HepG2 (cell line): ENCODE measurements around the gene HARS2. TPM values are rescaled to one million over a fixed set of nuclear protein-coding genes. Genes with fewer than 3 reads are reported as not detected.

Source experiments
- ATF5 ChIP-seq: sonication (generic); formaldehyde crosslinking; IDR thresholded peaks from 2 replicates; pipeline ENCODE4 v1.4.0; 2020; ENCODE audit warnings: mild to moderate bottlenecking, low read depth, missing genetic modification reagents
- DDIT3 ChIP-seq: sonication (generic); formaldehyde crosslinking; IDR thresholded peaks from 2 replicates; pipeline ENCODE4 v1.4.0; 2020; ENCODE audit warnings: mild to moderate bottlenecking, missing genetic modification reagents
- E2F1 ChIP-seq: sonication (generic); formaldehyde crosslinking; IDR thresholded peaks from 2 replicates; pipeline ENCODE4 v1.5.0; 2020; ENCODE audit warnings: missing genetic modification reagents
- ETV6 ChIP-seq: sonication (generic); formaldehyde crosslinking; conservative IDR thresholded peaks from 2 replicates; pipeline ENCODE4 v1.4.0; 2020; ENCODE audit warnings: missing genetic modification reagents
- FOXK1 ChIP-seq: sonication (generic); formaldehyde crosslinking; IDR thresholded peaks from 2 replicates; pipeline ENCODE4 v1.4.0; 2020; ENCODE audit warnings: low read depth, missing genetic modification reagents, borderline replicate concordance
- HDAC2 ChIP-seq: sonication (generic); formaldehyde crosslinking; IDR thresholded peaks from 2 replicates; pipeline ENCODE4 v1.4.0; 2020; ENCODE audit warnings: missing genetic modification reagents
- HMG20B ChIP-seq: conservative IDR thresholded peaks from 2 replicates; pipeline ENCODE4 v1.6.1; 2016; ENCODE audit warnings: missing genetic modification reagents, missing compliant biosample characterization
- KDM5A ChIP-seq: fragments of 200-600 bp; sonication (generic); IDR thresholded peaks from 2 replicates; pipeline ENCODE4 v1.7.0; 2018; ENCODE audit warnings: antibody characterized with exemption, mild to moderate bottlenecking, low read length, borderline replicate concordance
- NCOA1 ChIP-seq: sonication (generic); formaldehyde crosslinking; IDR thresholded peaks from 2 replicates; pipeline ENCODE4 v1.9.0; 2021; ENCODE audit warnings: missing genetic modification reagents
- NFYB ChIP-seq: sonication (generic); formaldehyde crosslinking; IDR thresholded peaks from 2 replicates; pipeline ENCODE4 v1.4.0; 2020; ENCODE audit warnings: missing genetic modification reagents
- REL ChIP-seq: sonication (generic); formaldehyde crosslinking; conservative IDR thresholded peaks from 2 replicates; pipeline ENCODE4 v1.8.0; 2022; ENCODE audit warnings: mild to moderate bottlenecking, missing genetic modification reagents, moderate library complexity
- SP2 ChIP-seq: sonication (generic); formaldehyde crosslinking; IDR thresholded peaks from 2 replicates; pipeline ENCODE4 v1.5.1; 2020; ENCODE audit warnings: mild to moderate bottlenecking, missing genetic modification reagents
- SRSF4 ChIP-seq: fragments of 200-400 bp; formaldehyde crosslinking; IDR thresholded peaks from one replicate; pipeline ENCODE4 v1.6.1; 2018; ENCODE audit warnings: mild to moderate bottlenecking, low read depth, low read length, moderate library complexity; ENCODE audit not compliant: poor library complexity, severe bottlenecking
- TAF1 ChIP-seq: sonication (generic); formaldehyde crosslinking; IDR thresholded peaks from 2 replicates; pipeline ENCODE4 v1.4.0; 2020; ENCODE audit warnings: missing genetic modification reagents
- TGIF2 ChIP-seq: IDR thresholded peaks from 2 replicates; pipeline ENCODE4 v1.6.1; 2016; ENCODE audit warnings: control low read depth, missing compliant biosample characterization
- ZBTB1 ChIP-seq: sonication (generic); formaldehyde crosslinking; IDR thresholded peaks from 2 replicates; pipeline ENCODE4 v1.4.0; 2020; ENCODE audit warnings: missing genetic modification reagents, borderline replicate concordance
- ZFAT ChIP-seq: sonication (generic); formaldehyde crosslinking; conservative IDR thresholded peaks from 2 replicates; pipeline ENCODE4 v1.8.1; 2023; ENCODE audit warnings: missing genetic modification reagents, inconsistent platforms
- ZKSCAN8 ChIP-seq: IDR thresholded peaks from 2 replicates; pipeline ENCODE4 v1.6.1; 2016; ENCODE audit warnings: borderline replicate concordance, missing genetic modification reagents, missing compliant biosample characterization
- ZNF205 ChIP-seq: IDR thresholded peaks from 2 replicates; pipeline ENCODE4 v1.6.1; 2018; ENCODE audit warnings: missing biosample characterization, missing genetic modification reagents
- ZNF230 ChIP-seq: sonication (generic); formaldehyde crosslinking; IDR thresholded peaks from 2 replicates; pipeline ENCODE4 v1.4.0; 2020; ENCODE audit warnings: mild to moderate bottlenecking, missing genetic modification reagents
- ZNF274 ChIP-seq: sonication (generic); formaldehyde crosslinking; IDR thresholded peaks from 2 replicates; pipeline ENCODE4 v1.5.1; 2020; ENCODE audit warnings: mild to moderate bottlenecking, missing genetic modification reagents
- ZNF569 ChIP-seq: sonication (generic); formaldehyde crosslinking; IDR thresholded peaks from 2 replicates; pipeline ENCODE4 v1.5.0; 2020; ENCODE audit warnings: mild to moderate bottlenecking, missing genetic modification reagents, moderate library complexity, borderline replicate concordance
- ZNF747 ChIP-seq: sonication (generic); formaldehyde crosslinking; IDR thresholded peaks from 2 replicates; pipeline ENCODE4 v1.8.1; 2023; ENCODE audit warnings: missing genetic modification reagents, mild to moderate bottlenecking, borderline replicate concordance
- ZNF766 ChIP-seq: sonication (generic); formaldehyde crosslinking; IDR thresholded peaks from 2 replicates; pipeline ENCODE4 v1.5.0; 2020; ENCODE audit warnings: missing genetic modification reagents, borderline replicate concordance
- ZNF816 ChIP-seq: sonication (generic); formaldehyde crosslinking; IDR thresholded peaks from 2 replicates; pipeline ENCODE4 v1.8.0; 2022; ENCODE audit warnings: missing genetic modification reagents, mild to moderate bottlenecking, borderline replicate concordance
- ZNF83 ChIP-seq: sonication (generic); formaldehyde crosslinking; IDR thresholded peaks from 2 replicates; pipeline ENCODE4 v1.4.0; 2020; ENCODE audit warnings: missing genetic modification reagents, mild to moderate bottlenecking, borderline replicate concordance
- polyA plus RNA-seq, 8 experiments: library from polyadenylated mRNA; depleted of rRNA in 3 of 8; stranded (reverse) in 7 of 8; unstranded in 1 of 8; fragments of >200 nt; fragmentation: Illumina TruSeq in 4 of 8; extraction: Trizol in 4 of 8; gene quantifications; 2 replicates each; pipeline versions ENCODE4 v1.2.1 to v1.2.3, GENCODE V29; 2011 to 2016; ENCODE audit warnings: low read depth in 4 of 8, missing spikeins in 1 of 8, mixed read lengths in 1 of 8; ENCODE audit not compliant: insufficient read depth in 1 of 8
- total RNA-seq, 5 experiments: library from RNA; depleted of rRNA; stranded (reverse); fragments of >200 nt; fragmentation: Illumina TruSeq; extraction: Trizol; gene quantifications; 2 replicates each; pipeline ENCODE4 v1.2.3, GENCODE V29; 2016; ENCODE audit warnings: low read depth in 1 of 5

The HARS2 gene
- total and polyA plus RNA-seq, 2 of the 13 experiments (the other 11 are each of a cell fraction or from before 2014, with no cell fraction given): 17.9 to 25.8 TPM

- TF ChIP-seq SP2 (CRISPR knock-in tag): peak; percentile 75
- TF ChIP-seq ZBTB1: no peak
- TF ChIP-seq REL (CRISPR knock-in tag): no peak; the same call in 1 of the 2 replicates
- no peak for TF ChIP-seq ZNF569 (CRISPR knock-in tag)
- peak; percentile 55; the same call in 1 of the 2 replicates for TF ChIP-seq FOXK1
- no peak for TF ChIP-seq NCOA1 (CRISPR knock-in tag)
- no peak for TF ChIP-seq ZNF816 (CRISPR knock-in tag)
- TF ChIP-seq ETV6 (CRISPR knock-in tag): peak; percentile 93
- TF ChIP-seq TGIF2 (CRISPR knock-in tag): peak; percentile 28; the same call in 1 of the 2 replicates
- TF ChIP-seq ZNF230: no peak; the same call in 1 of the 2 replicates
- TF ChIP-seq ZNF747: peak; percentile 83
- TF ChIP-seq E2F1 (CRISPR knock-in tag): no peak
- TF ChIP-seq ATF5 (CRISPR knock-in tag): no peak
- TF ChIP-seq SRSF4: no peak
- TF ChIP-seq ZNF274 (CRISPR knock-in tag): no peak
- no peak for TF ChIP-seq HMG20B
- TF ChIP-seq TAF1 (CRISPR knock-in tag): peak; percentile 92
- TF ChIP-seq ZKSCAN8 (CRISPR knock-in tag): 0 out of 2 replicates have a peak, but pooled peaks have one; percentile 17
- peak; percentile 83; the same call in 1 of the 2 replicates for TF ChIP-seq KDM5A
- no peak for TF ChIP-seq ZNF83 (CRISPR knock-in tag)
- no peak for TF ChIP-seq NFYB (CRISPR knock-in tag)
- no peak for TF ChIP-seq ZFAT (CRISPR knock-in tag)
- no peak for TF ChIP-seq ZNF766 (CRISPR knock-in tag)
- TF ChIP-seq HDAC2 (CRISPR knock-in tag): peak; percentile 84; the same call in 1 of the 2 replicates
- TF ChIP-seq DDIT3 (CRISPR knock-in tag): no peak
- TF ChIP-seq ZNF205 (CRISPR knock-in tag): no peak; the same call in 1 of the 2 replicates
These were observed 26.7 kb upstream of the HARS2 start, which contains the start of gene WDR55 (continued) for GRCh38 chr5:140664359-140665119.
